ENCODE data around the gene AQR.
"Not testable (repeated sequence)": the region's sequence is repeated elsewhere in the genome, so short reads cannot be mapped to it uniquely, and the experiment has no call there.

Gene AQR

GRCh38 chr15:34969340-34970097 lies at the start of gene AQR:
TSS of gene AQR (minus strand) at chr15:34969742. CDS start at chr15:34969613, 129 bp downstream.
- DNase-seq (ENCODE audit: low spot score) = peak; percentile 66

- DNase-seq (ENCODE audit: low spot score) = no peak
These were observed 44.7 kb upstream of the AQR start for GRCh38 chr15:35014241-35014640.

- no peak for DNase-seq (ENCODE audit: low spot score)
These were observed 43.8 kb upstream of the AQR start for GRCh38 chr15:35013370-35013769.

GRCh38 chr15:35007397-35007796 lies 37.9 kb upstream of the AQR start:
- no peak for DNase-seq (ENCODE audit: low spot score)

- no peak for DNase-seq (ENCODE audit: low spot score)
These were observed 36.4 kb upstream of the AQR start for GRCh38 chr15:35005933-35006332.

- no peak for DNase-seq (ENCODE audit: low spot score)
These were observed 34.4 kb upstream of the AQR start for GRCh38 chr15:35003928-35004327.

- no peak for DNase-seq (ENCODE audit: low spot score)
These were observed 31.0 kb upstream of the AQR start for GRCh38 chr15:35000511-35000910.

- DNase-seq (ENCODE audit: low spot score) = no peak
These were observed 30.4 kb upstream of the AQR start for GRCh38 chr15:34999906-35000305.

- no peak for DNase-seq (ENCODE audit: low spot score)
These were observed 25.4 kb upstream of the AQR start for GRCh38 chr15:34994925-34995324.

GRCh38 chr15:34993877-34994276 lies 24.3 kb upstream of the AQR start:
- no peak for DNase-seq (ENCODE audit: low spot score)

- DNase-seq (ENCODE audit: low spot score) = no peak
These were observed 23.9 kb upstream of the AQR start for GRCh38 chr15:34993412-34993811.

- DNase-seq (ENCODE audit: low spot score) = peak; percentile 59
These were observed 18.7 kb upstream of the AQR start, which contains the start of gene ZNF770 for GRCh38 chr15:34988027-34988902. TSS of gene ZNF770 (minus strand) at chr15:34988287. CDS start at chr15:34983434, 4,853 bp downstream.

- no peak for DNase-seq (ENCODE audit: low spot score)
These were observed 18.1 kb upstream of the AQR start for GRCh38 chr15:34987609-34988026.

GRCh38 chr15:34986771-34987480 lies 17.4 kb upstream of the AQR start:
- no peak for DNase-seq (ENCODE audit: low spot score)

GRCh38 chr15:34986326-34986725 lies 16.8 kb upstream of the AQR start:
- DNase-seq (ENCODE audit: low spot score) = no peak

- DNase-seq (ENCODE audit: low spot score) = no peak
These were observed 15.5 kb upstream of the AQR start for GRCh38 chr15:34984889-34985630.

- DNase-seq (ENCODE audit: low spot score) = no peak
These were observed 7.2 kb upstream of the AQR start for GRCh38 chr15:34976743-34977142.

- DNase-seq (ENCODE audit: low spot score) = no peak
These were observed 6.5 kb upstream of the AQR start for GRCh38 chr15:34976073-34976472.

- no peak for DNase-seq (ENCODE audit: low spot score)
These were observed 4.0 kb upstream of the AQR start for GRCh38 chr15:34973512-34973911.

- DNase-seq (ENCODE audit: low spot score) = not testable (repeated sequence)
These were observed 629 bp upstream of the AQR start for GRCh38 chr15:34970098-34970643.

GRCh38 chr15:34964277-34964676 lies 5.3 kb downstream of the AQR start:
- DNase-seq (ENCODE audit: low spot score) = no peak

All from HuH-7.5 (cell line).